Measurements from ENCODE around the gene CENPV. TPM values are rescaled to one million over a fixed set of nuclear protein-coding genes. Genes with fewer than 3 reads are reported as not detected.

The CENPV gene
- total and polyA plus RNA-seq, 2 donors (not counting 3 experiments of a cell fraction or from before 2014, with no cell fraction given) = 38.2 to 41.6 TPM

DNA sequence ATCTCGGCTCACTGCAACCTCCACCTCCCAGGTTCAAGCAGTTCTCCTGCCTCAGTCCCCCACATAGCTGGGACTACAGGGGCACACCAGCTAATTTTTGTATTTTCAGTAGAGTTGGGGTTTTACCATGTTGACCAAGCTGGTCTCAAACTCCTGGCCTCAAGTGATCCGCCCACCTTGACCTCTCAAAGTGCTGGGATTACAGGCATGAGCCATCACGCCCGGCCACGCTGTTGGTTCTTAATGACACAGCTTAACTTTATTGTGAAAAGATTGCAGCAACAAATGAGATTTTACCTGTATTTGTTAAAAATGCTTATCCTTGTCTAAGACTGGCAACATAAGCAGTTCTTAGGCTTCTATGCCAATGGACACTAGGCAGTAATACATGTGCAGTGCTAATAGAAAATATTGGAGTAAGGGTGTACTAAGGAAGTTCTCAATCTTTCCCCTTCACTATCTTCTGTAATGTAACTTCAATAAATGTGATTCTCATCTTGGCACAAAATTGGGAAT lies 30.6 kb upstream of the CENPV start:
- dilution Hi-C loops (cut with MboI; ENCODE audit: extremely low pct_ligation_motif_present, low sequenced_read_pairs) = no loop called here
- CTCF ChIA-PET = interaction anchor here (1.3 to 1.7 kb wide), 2 partner anchors 20 to 55 kb away, joined by 4 to 7 read pairs; no protein-coding TSS in a partner anchor
- H3K4me1 ChIP-seq (ENCODE audit: control insufficient read depth, extremely low read depth, insufficient read depth, low read length) = peaks cover 4% of the 10 kb centered on the region
- intact Hi-C loops (cut with micrococcal nuclease) = no loop called here
- FAIRE-seq (no peak), DNase-seq (ENCODE audit: low read depth, low spot score) (no peak)
- H3K36me3 ChIP-seq (ENCODE audit: control insufficient read depth in 2 of 2, extremely low read depth in 1 of 2, insufficient read depth in 2 of 2, low read length in 2 of 2) = peaks cover 0 to 12% of the 10 kb centered on the region in 2 experiments
- H3K27ac ChIP-seq (ENCODE audit: insufficient read depth, low read depth, low read length) = no peak overlapping the region
- POLR2A ChIA-PET = interaction anchor here (1.0 kb wide), 1 partner anchor 55 kb away, joined by 4 read pairs; no protein-coding TSS in a partner anchor
- BruUV-seq (replicated peaks) = no TSS peak
- peaks cover 24% of the 10 kb centered on the region for H3K79me2 ChIP-seq (ENCODE audit: control insufficient read depth, insufficient read depth, low read length)
- H3K4me2 ChIP-seq (ENCODE audit: insufficient read depth, low read length) = no peak overlapping the region
- no peak overlapping the region for H3K9ac ChIP-seq (replicated peaks; ENCODE audit: extremely low read depth, insufficient read depth, low read length)
- no peak for TF ChIP-seq FOS (IDR thresholded peaks at IDR 0.05; ENCODE audit: borderline replicate concordance, insufficient read depth, low read length)
- TF ChIP-seq EZH2 (IDR thresholded peaks at IDR 0.05; ENCODE audit: borderline replicate concordance, low read depth, low read length, severe bottlenecking) = no peak
- no peak for TF ChIP-seq POLR2A (IDR thresholded peaks at IDR 0.05; ENCODE audit: low read depth, low read length)
- no peak for TF ChIP-seq JUN (IDR thresholded peaks at IDR 0.05; ENCODE audit: borderline replicate concordance, insufficient read depth, insufficient read length, low read depth)
- H3K9me1 ChIP-seq (replicated peaks; ENCODE audit: control insufficient read depth, extremely low read depth, insufficient read depth, low read length) = no peaks in the 10 kb centered on the region
- H3K9me3 ChIP-seq (replicated peaks; ENCODE audit: control insufficient read depth, insufficient read depth, low read length) = no peaks in the 10 kb centered on the region
- no peaks in the 10 kb centered on the region for H4K20me1 ChIP-seq (replicated peaks; ENCODE audit: control insufficient read depth, extremely low read depth, insufficient read depth, low read length)
- no peak overlapping the region for H2AFZ ChIP-seq (ENCODE audit: low read depth, low read length)
- no peak overlapping the region for H3K4me3 ChIP-seq (replicated peaks in 1 of 3; ENCODE audit: insufficient read depth in 1 of 3, low read depth in 1 of 3, low read length in 3 of 3)
- H3K27me3 ChIP-seq (ENCODE audit: control insufficient read depth in 2 of 2, insufficient read depth in 2 of 2, low read length in 2 of 2) = no peaks in the 10 kb centered on the region

DNA sequence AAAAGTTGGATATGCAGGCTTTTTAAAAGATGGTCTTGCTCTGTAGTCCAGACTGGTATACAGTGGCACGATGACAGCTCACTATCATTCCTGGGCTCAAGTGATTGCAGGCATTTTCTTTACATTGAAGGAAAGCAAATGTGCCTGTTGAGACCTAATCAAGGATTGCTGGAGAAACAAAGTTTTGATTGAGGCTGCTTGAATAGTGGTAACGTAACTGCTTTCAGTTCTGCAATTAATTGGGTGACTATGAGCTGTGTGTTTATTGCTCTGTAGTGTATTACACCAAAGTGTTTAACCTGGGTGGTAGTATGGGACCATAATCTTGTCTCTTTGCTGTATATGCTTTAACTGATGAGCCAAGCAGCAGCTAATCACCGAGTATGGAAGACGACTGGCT lies 29.9 kb upstream of the CENPV start:
- no peak overlapping the region for H2AFZ ChIP-seq (ENCODE audit: low read depth, low read length)
- intact Hi-C loops (cut with micrococcal nuclease) = no loop called here
- BruUV-seq (replicated peaks) = no TSS peak
- TF ChIP-seq, protein P1, sequence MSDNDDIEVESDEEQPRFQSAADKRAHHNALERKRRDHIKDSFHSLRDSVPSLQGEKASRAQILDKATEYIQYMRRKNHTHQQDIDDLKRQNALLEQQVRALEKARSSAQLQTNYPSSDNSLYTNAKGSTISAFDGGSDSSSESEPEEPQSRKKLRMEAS (IDR thresholded peaks at IDR 0.05; ENCODE audit: insufficient read depth, insufficient read length) = no peak
- TF ChIP-seq GATA2 (IDR thresholded peaks at IDR 0.05; ENCODE audit: insufficient read depth, insufficient read length, low read depth, low read length) = no peak
- TF ChIP-seq POLR2A (IDR thresholded peaks at IDR 0.05; ENCODE audit: low read depth, low read length) = peak; percentile 20
- TF ChIP-seq, protein P2, sequence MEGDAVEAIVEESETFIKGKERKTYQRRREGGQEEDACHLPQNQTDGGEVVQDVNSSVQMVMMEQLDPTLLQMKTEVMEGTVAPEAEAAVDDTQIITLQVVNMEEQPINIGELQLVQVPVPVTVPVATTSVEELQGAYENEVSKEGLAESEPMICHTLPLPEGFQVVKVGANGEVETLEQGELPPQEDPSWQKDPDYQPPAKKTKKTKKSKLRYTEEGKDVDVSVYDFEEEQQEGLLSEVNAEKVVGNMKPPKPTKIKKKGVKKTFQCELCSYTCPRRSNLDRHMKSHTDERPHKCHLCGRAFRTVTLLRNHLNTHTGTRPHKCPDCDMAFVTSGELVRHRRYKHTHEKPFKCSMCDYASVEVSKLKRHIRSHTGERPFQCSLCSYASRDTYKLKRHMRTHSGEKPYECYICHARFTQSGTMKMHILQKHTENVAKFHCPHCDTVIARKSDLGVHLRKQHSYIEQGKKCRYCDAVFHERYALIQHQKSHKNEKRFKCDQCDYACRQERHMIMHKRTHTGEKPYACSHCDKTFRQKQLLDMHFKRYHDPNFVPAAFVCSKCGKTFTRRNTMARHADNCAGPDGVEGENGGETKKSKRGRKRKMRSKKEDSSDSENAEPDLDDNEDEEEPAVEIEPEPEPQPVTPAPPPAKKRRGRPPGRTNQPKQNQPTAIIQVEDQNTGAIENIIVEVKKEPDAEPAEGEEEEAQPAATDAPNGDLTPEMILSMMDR (IDR thresholded peaks at IDR 0.05; ENCODE audit: extremely low read depth in 1 of 2, insufficient read depth in 1 of 2, low read depth in 1 of 2, low read length in 2 of 2) = no peak
- no peak for TF ChIP-seq FOS (IDR thresholded peaks at IDR 0.05; ENCODE audit: borderline replicate concordance, insufficient read depth, low read length)
- no peak for TF ChIP-seq JUN (IDR thresholded peaks at IDR 0.05; ENCODE audit: borderline replicate concordance, insufficient read depth, insufficient read length, low read depth)
- TF ChIP-seq POLR2AphosphoS5 (IDR thresholded peaks at IDR 0.05; ENCODE audit: insufficient read depth, low read depth, low read length) = no peak
- no peaks in the 10 kb centered on the region for H4K20me1 ChIP-seq (replicated peaks; ENCODE audit: control insufficient read depth, extremely low read depth, insufficient read depth, low read length)
- FAIRE-seq (no peak), DNase-seq (ENCODE audit: low read depth, low spot score) (no peak)
- ChIA-PET CTCF (interaction anchor here (1.3 to 1.7 kb wide), 2 partner anchors 19 to 55 kb away, joined by 4 to 7 read pairs; no protein-coding TSS in a partner anchor), POLR2A (interaction anchor here (1.0 kb wide), 1 partner anchor 56 kb away, joined by 4 read pairs; no protein-coding TSS in a partner anchor)
- peaks cover 4% of the 10 kb centered on the region for H3K4me1 ChIP-seq (ENCODE audit: control insufficient read depth, extremely low read depth, insufficient read depth, low read length)
- dilution Hi-C loops (cut with MboI; ENCODE audit: extremely low pct_ligation_motif_present, low sequenced_read_pairs) = no loop called here
- peaks cover 0 to 12% of the 10 kb centered on the region in 2 experiments for H3K36me3 ChIP-seq (ENCODE audit: control insufficient read depth in 2 of 2, extremely low read depth in 1 of 2, insufficient read depth in 2 of 2, low read length in 2 of 2)
- no peaks in the 10 kb centered on the region for H3K9me1 ChIP-seq (replicated peaks; ENCODE audit: control insufficient read depth, extremely low read depth, insufficient read depth, low read length)
- no peak overlapping the region for H3K27ac ChIP-seq (ENCODE audit: insufficient read depth, low read depth, low read length)
- H3K27me3 ChIP-seq (ENCODE audit: control insufficient read depth in 2 of 2, insufficient read depth in 2 of 2, low read length in 2 of 2) = no peaks in the 10 kb centered on the region
- no peak overlapping the region for H3K4me3 ChIP-seq (replicated peaks in 1 of 3; ENCODE audit: insufficient read depth in 1 of 3, low read depth in 1 of 3, low read length in 3 of 3)
- H3K9me3 ChIP-seq (replicated peaks; ENCODE audit: control insufficient read depth, insufficient read depth, low read length) = no peaks in the 10 kb centered on the region
- peaks cover 24% of the 10 kb centered on the region for H3K79me2 ChIP-seq (ENCODE audit: control insufficient read depth, insufficient read depth, low read length)
- H3K9ac ChIP-seq (replicated peaks; ENCODE audit: extremely low read depth, insufficient read depth, low read length) = no peak overlapping the region
- no peak overlapping the region for H3K4me2 ChIP-seq (ENCODE audit: insufficient read depth, low read length)
